Skeletal muscle tissue (tissue), 4 donors: ENCODE measurements around the gene SLC40A1. TPM values are rescaled to one million over a fixed set of nuclear protein-coding genes. Genes with fewer than 3 reads are reported as not detected.

Experiments
- H3K27ac ChIP-seq: one replicate; pipeline ENCODE4 v1.7.0; 2013; ENCODE audit warnings: mild to moderate bottlenecking, low read depth, low read length, inconsistent platforms
- H3K27me3 ChIP-seq, 3 donors: one replicate each; pipeline ENCODE4 v1.7.0; 2013; ENCODE audit warnings: low read length in 3 of 3; ENCODE audit not compliant: control insufficient read depth in 3 of 3, insufficient read depth in 3 of 3
- H3K36me3 ChIP-seq, 3 donors: one replicate each; pipeline ENCODE4 v1.7.0; 2013; ENCODE audit warnings: low read length in 3 of 3; ENCODE audit not compliant: control insufficient read depth in 3 of 3, insufficient read depth in 3 of 3
- H3K4me1 ChIP-seq, 3 donors: one replicate each; pipeline ENCODE4 v1.7.0; 2013; ENCODE audit warnings: low read length in 3 of 3, mild to moderate bottlenecking in 3 of 3; ENCODE audit not compliant: control insufficient read depth in 3 of 3, insufficient read depth in 3 of 3
- H3K4me3 ChIP-seq, 3 donors: one replicate each; pipeline ENCODE4 v1.7.0; 2013; ENCODE audit warnings: low read length in 3 of 3
- H3K9ac ChIP-seq, 3 donors: one replicate each; pipeline ENCODE4 v1.7.0; 2013; ENCODE audit warnings: low read length in 3 of 3, mild to moderate bottlenecking in 3 of 3, moderate library complexity in 2 of 3, low read depth in 1 of 3
- H3K9me3 ChIP-seq, 3 donors: one replicate each; pipeline ENCODE4 v1.7.0; 2013; ENCODE audit warnings: low read length in 3 of 3; ENCODE audit not compliant: control insufficient read depth in 3 of 3
- total RNA-seq: library from RNA; depleted of rRNA; stranded (reverse); fragments of >200 nt; gene quantifications from one replicate; pipeline ENCODE4 v1.2.3, GENCODE V29; 2014
- donor health status: Osteomylitis.

SLC40A1 gene, protein sequence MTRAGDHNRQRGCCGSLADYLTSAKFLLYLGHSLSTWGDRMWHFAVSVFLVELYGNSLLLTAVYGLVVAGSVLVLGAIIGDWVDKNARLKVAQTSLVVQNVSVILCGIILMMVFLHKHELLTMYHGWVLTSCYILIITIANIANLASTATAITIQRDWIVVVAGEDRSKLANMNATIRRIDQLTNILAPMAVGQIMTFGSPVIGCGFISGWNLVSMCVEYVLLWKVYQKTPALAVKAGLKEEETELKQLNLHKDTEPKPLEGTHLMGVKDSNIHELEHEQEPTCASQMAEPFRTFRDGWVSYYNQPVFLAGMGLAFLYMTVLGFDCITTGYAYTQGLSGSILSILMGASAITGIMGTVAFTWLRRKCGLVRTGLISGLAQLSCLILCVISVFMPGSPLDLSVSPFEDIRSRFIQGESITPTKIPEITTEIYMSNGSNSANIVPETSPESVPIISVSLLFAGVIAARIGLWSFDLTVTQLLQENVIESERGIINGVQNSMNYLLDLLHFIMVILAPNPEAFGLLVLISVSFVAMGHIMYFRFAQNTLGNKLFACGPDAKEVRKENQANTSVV
- 97.6 TPM for total RNA-seq

DNA sequence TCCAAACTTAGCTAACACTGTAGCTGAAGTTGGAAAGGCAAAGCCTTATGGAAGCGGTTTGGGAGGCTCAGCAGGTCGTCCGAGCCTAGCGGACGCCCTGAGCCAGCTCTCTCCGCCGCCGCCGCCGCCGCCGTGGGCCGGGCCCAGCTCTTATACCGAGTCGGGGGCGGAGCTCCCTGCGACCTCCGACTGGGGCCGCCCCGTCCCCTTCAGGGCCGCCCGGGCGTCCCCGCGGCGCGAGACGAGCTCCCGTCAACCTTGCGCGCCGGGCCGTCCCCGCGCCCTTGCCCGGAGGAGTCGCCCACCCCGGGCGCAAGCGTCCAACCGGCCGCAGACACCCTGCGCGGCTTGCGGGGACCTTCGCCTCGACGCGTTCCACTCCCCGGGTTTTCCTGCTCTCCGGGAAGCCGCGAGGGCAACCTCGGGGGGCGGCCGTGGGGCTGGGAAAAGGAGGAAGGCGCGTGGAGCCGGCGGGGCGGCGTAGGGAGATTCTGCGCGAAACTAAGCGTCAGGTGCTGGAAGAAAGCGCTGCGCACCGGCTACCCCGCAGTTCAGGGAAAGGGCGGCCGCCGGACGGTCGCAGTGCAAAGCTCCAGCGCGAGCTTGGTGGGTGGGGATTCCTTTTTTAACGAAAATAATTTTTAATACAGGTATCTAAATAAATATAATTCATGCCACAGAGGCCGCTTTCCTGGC, at the start of gene SLC40A1:
Gene SLC40A1, minus strand, starts transcription at position 129 of the 696 bp plus-strand sequence. CDS start 326 bp downstream, outside the sequence.
- Histone ChIP-seq H3K9me3 (no peaks in the 10 kb centered on the region), H3K36me3 (peaks cover 0 to 2% (median 0%) of the 10 kb centered on the region in 3 donors), H3K4me1 (peaks cover 21 to 26% (median 25%) of the 10 kb centered on the region in 3 donors), H3K27me3 (no peaks in the 10 kb centered on the region), H3K9ac (peak within 1 kb of the TSS; percentile 84 to 91 (median 84)), H3K4me3 (peak within 1 kb of the TSS; percentile 79 to 93 (median 90)), H3K27ac (peak within 1 kb of the TSS; percentile 84)

DNA sequence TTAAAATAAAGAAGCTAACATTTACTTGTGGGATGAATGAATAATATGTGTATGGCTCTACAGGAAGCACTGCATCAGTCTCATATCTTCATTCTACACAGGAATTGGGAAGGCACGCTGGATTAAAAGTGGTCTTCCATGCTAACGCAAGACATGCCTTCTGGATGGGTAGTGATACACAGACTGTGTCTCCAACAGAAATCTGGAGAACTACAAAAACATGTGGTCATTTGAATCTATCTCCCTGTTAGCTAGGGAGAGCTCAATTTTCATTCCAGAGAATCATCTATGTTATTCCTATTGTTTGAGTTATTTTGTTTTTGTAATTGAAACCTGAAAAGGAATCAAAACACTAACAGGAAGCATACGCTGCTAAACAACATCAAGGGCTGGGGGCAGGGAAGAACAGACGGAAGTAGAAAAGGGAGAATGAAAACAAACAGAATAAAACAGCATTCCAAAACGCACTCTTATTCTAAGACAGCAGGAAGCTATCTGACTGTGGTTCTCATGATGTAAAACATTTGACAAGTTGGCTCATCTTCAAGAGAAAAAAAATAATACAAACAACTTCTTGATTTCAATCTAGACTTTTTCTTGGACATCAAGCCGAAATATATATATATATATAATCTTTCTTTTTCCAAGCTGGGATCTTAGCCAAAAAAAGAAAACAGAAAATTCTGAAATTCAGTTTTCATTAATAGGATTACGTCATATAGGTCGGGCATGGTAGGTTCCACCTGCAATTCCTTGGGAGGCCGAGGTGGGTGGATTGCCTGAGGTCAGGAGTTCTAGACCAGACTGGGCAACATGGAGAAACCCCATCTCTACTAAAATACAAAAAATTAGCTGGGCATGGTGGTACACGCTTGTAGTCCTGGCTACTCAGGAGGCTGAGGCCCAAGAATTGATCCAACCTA, 49.2 kb upstream of the SLC40A1 start:
- Histone ChIP-seq H3K9me3 (no peaks in the 10 kb centered on the region), H3K4me3 (no peak overlapping the region), H3K36me3 (no peaks in the 10 kb centered on the region), H3K27me3 (no peaks in the 10 kb centered on the region), H3K4me1 (no peaks in the 10 kb centered on the region), H3K27ac (no peak overlapping the region), H3K9ac (no peak overlapping the region)

DNA sequence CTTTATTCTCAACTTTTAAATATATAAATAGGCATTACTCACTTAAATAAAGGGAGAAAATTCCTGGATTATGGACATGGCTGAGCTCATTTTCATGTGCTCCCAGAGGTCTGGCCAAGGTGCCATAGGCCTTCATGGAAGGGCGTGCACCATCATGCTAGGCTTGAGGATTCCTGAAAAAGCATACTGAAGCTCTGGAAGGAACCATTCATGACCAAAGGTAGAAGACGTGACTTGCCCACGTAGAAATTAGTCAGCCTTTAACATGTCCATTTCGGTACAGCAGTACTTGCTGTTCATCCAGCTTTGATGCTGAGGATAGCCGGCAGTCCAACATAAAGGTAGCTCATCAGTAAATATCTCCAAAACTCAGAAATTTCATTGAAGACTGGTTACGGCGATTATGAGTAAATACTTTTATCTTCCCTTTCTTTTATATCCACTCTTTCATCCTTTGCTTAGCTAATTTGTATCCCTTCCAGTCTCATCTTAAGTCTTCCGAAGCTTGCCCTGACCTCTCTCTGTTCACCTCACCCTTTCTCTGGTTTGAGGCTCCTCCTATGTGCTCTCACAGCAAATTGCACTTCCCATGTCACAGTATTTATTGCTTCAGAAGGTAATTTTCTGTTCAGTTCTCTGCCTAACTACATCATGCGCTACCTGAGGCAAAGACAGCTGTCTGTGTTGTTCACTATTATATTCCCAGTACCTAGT, 48.4 kb upstream of the SLC40A1 start:
- no peaks in the 10 kb centered on the region for H3K36me3 ChIP-seq
- no peaks in the 10 kb centered on the region for H3K27me3 ChIP-seq
- no peak overlapping the region for H3K27ac ChIP-seq
- H3K9me3 ChIP-seq, result no peaks in the 10 kb centered on the region
- H3K4me3 ChIP-seq, result no peak overlapping the region
- no peaks in the 10 kb centered on the region for H3K4me1 ChIP-seq
- no peak overlapping the region for H3K9ac ChIP-seq

DNA sequence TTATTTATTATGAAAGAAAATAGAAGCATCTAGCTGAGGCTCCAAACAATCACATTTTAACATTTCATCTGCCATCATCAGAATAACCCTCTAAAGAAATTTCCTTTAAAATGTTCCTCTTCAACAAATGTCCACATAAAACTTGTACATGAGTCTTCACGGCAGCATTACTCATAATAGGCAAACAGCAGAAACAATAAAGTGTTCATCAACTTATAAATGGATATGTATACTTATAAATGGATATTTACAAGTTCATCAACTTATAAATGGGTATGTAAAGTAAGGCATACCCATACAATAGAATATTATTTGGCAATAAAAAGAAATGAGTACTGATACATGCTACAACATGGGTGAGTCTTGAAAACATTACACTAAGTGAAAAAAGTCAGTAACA, 47.2 kb upstream of the SLC40A1 start:
- Histone ChIP-seq H3K36me3 (no peaks in the 10 kb centered on the region), H3K9me3 (no peaks in the 10 kb centered on the region), H3K9ac (no peak overlapping the region), H3K27me3 (no peaks in the 10 kb centered on the region), H3K4me1 (no peaks in the 10 kb centered on the region), H3K27ac (no peak overlapping the region), H3K4me3 (no peak overlapping the region)

DNA sequence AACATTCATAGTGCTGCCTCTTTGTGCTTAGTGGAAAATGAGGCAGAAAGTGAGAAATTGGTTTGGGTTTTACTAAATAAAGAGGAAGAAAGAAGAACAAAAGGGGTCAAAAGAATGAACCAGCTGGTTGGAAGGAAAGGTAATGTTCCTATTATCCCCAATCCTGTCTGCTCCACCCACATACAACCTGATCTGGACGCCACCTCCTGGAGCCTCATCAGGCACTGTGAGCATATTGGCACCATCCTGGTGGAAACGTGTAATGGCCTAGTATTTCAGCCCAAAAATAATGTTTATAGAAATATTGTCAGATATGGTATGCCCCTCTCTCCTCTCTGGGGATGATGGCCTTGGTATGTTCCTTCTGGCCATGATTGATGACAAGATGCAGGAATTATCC, 45.0 kb upstream of the SLC40A1 start:
- H3K27ac ChIP-seq, result no peak overlapping the region
- no peaks in the 10 kb centered on the region for H3K9me3 ChIP-seq
- H3K36me3 ChIP-seq, result no peaks in the 10 kb centered on the region
- H3K4me3 ChIP-seq, result no peak overlapping the region
- no peak overlapping the region for H3K9ac ChIP-seq
- no peaks in the 10 kb centered on the region for H3K4me1 ChIP-seq
- H3K27me3 ChIP-seq, result no peaks in the 10 kb centered on the region

DNA sequence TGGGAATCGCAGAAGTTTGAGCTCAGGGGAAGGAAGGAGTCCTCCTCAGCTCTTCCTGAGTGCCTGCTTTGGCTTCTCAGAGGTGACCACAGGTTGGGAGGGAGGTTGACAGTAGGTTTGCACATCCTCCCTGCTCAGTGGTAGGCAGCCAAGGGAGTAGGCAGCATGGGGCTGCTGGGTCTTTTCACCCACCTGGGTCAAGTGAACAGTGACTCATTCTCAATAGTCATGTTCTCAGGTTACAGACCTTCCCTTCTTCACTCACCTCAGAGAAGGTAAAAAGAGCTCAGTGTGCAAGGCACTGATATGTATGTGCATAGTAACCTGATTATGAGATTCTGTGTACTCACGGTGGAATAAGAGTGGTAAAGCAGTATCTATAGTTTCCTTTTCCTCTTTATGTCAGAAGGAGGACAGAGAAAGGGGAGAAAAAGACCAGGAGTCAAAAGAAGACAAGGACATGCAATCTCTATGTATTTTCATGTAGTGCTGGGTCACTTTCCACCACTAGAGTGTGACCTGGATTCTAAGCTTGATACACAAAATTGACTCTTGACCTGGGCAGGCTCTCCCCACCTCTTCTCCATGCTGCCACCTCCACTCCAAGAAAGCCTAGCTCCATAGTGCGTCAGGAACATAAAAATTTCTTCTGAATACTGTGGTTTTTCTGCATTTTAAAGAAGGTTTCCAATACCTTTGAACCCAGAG, 44.2 kb upstream of the SLC40A1 start:
- Histone ChIP-seq H3K27me3 (no peaks in the 10 kb centered on the region), H3K9me3 (no peaks in the 10 kb centered on the region), H3K27ac (no peak overlapping the region), H3K9ac (no peak overlapping the region), H3K36me3 (no peaks in the 10 kb centered on the region), H3K4me1 (no peaks in the 10 kb centered on the region), H3K4me3 (no peak overlapping the region)

DNA sequence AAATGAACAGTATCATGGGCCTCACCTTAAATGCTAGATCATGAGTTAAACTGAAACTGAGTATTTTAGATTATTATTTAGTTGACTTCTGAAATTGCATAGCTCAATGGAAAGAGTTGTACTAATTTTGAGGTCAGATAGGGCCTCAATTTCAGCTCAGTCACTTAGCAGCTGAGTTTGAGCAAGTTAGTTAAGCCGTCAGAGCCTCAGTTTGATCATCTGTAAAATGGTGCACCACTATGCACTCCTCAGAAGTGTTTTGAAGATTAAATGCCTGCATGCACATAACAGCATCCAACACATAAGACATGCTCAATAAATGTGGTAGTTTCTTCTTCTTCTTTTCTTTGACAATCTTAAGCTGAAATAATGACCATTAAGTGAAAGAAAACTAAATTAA, 42.5 kb upstream of the SLC40A1 start:
- no peak overlapping the region for H3K27ac ChIP-seq
- no peak overlapping the region for H3K9ac ChIP-seq
- H3K9me3 ChIP-seq, result no peaks in the 10 kb centered on the region
- no peaks in the 10 kb centered on the region for H3K27me3 ChIP-seq
- no peaks in the 10 kb centered on the region for H3K4me1 ChIP-seq
- H3K4me3 ChIP-seq, result no peak overlapping the region
- H3K36me3 ChIP-seq, result no peaks in the 10 kb centered on the region

DNA sequence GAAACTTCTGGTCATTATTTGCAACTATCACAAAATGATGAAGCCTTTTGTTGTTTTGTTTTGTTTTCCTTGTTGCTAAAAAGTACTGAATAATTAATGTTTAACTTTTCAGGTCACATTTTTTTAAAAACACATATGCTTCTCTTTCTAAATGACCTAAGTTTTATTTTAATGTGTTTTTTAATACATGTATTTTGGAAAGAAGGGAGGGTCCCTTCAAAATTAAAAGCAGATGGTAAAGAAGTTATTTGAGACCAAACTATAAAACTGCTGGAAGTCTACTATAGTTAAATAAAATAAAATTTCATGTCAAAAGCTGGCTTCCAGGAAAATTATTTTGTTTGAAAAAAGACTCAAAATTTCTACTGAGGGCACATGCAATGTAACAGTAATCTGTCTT, 41.2 kb upstream of the SLC40A1 start:
- H3K27ac ChIP-seq, result no peak overlapping the region
- no peaks in the 10 kb centered on the region for H3K4me1 ChIP-seq
- no peak overlapping the region for H3K4me3 ChIP-seq
- no peaks in the 10 kb centered on the region for H3K9me3 ChIP-seq
- no peaks in the 10 kb centered on the region for H3K27me3 ChIP-seq
- H3K9ac ChIP-seq, result no peak overlapping the region
- H3K36me3 ChIP-seq, result no peaks in the 10 kb centered on the region

DNA sequence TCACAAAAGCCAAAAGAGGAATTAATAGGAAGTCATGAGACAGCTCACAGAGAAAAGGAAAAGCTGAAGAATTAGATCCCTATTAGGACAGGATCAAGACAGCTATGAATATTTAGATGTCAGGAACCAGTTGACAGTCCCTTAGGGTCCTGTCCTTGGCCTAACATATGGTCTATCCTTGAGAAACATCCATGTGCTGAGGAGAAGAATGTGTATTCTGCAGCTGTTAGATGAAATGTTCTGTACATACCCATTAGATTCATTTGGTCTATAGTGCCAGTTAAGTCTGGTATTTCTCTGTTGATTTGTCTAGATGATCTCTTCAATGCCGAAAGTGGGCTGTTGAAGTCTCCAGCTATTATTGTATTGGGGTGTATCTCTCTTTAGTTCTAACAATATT, 37.6 kb upstream of the SLC40A1 start:
- Histone ChIP-seq H3K27me3 (no peaks in the 10 kb centered on the region), H3K4me3 (no peak overlapping the region), H3K4me1 (peaks cover 0 to 4% (median 3%) of the 10 kb centered on the region in 3 donors), H3K9ac (no peak overlapping the region), H3K27ac (no peak overlapping the region), H3K36me3 (no peaks in the 10 kb centered on the region), H3K9me3 (no peaks in the 10 kb centered on the region)
